HepG2 (cell line): ENCODE data around the gene TTC23L. TPM values are rescaled to one million over a fixed set of nuclear protein-coding genes. Genes with fewer than 3 reads are reported as not detected.

Experiments used
- ATAC-seq: fragments of 200-7000 bp; cut with Tn5 transposase; 3 replicates; pipeline ENCODE4 v1.9.1; 2020; ENCODE audit warnings: mild to moderate bottlenecking, moderate library complexity
- BruUV-seq: library from RNA; stranded (reverse); fragments of 400-500 nt; replicated peaks from 2 replicates; lab custom pipeline; 2021; lab: Mats Ljungman, UMichigan
- CTCF ChIA-PET: fragments of 300-600 bp; formaldehyde crosslinking; extraction: SDS; loops from one replicate; lab custom pipeline; 2021; ENCODE audit warnings: low total read pairs, inconsistent platforms, low intra/inter-chr PET ratio; lab: Yijun Ruan, JAX
- POLR2A ChIA-PET: fragments of 350-600 bp; sonication (Branson Sonifier 250); formaldehyde crosslinking; loops from one replicate; lab custom pipeline; 2020; ENCODE audit warnings: antibody characterized with exemption, inconsistent platforms; lab: Yijun Ruan, JAX
- DNase-seq: peaks from one replicate; pipeline ENCODE4 v3.0.0-alpha.2; 2015; ENCODE audit warnings: low spot score
- FAIRE-seq: peaks from 3 replicates; lab custom pipeline; 2011; peaks lifted over from hg19 to GRCh38; lab: Jason Lieb, UNC
- H2AFZ ChIP-seq: one replicate; pipeline ENCODE4 v1.6.1; 2011; ENCODE audit warnings: low read length, inconsistent platforms
- H3K27ac ChIP-seq: fragments of 300-600 bp; 3 replicates; pipeline ENCODE4 v1.8.0; 2011; ENCODE audit warnings: mixed run types, mild to moderate bottlenecking, mixed read lengths, low read length, inconsistent platforms; ENCODE audit not compliant: insufficient read depth; ENCODE audit errors: extremely low read length
- H3K27me3 ChIP-seq, 2 experiments: fragments of 200-600 bp in 1 of 2; 2 replicates in 1 of 2; 3 replicates in 1 of 2; pipeline versions ENCODE4 v1.6.0 to v1.8.0; 2011; ENCODE audit warnings: low read length in 2 of 2, mild to moderate bottlenecking in 2 of 2, moderate library complexity in 2 of 2, inconsistent platforms in 1 of 2; ENCODE audit not compliant: insufficient read depth in 2 of 2, control insufficient read depth in 1 of 2
- H3K36me3 ChIP-seq, 2 experiments: fragments of 200-600 bp in 1 of 2; replicated peaks in 1 of 2; 2 replicates in 1 of 2; 3 replicates in 1 of 2; pipeline versions ENCODE4 v1.5.1 to v1.8.0; 2011; ENCODE audit warnings: low read length in 2 of 2, inconsistent platforms in 1 of 2; ENCODE audit not compliant: insufficient read depth in 2 of 2, control insufficient read depth in 1 of 2
- H3K4me1 ChIP-seq: 2 replicates; pipeline ENCODE4 v1.5.1; 2012; ENCODE audit warnings: low read length, inconsistent platforms; ENCODE audit not compliant: insufficient read depth
- H3K4me2 ChIP-seq: 2 replicates; pipeline ENCODE4 v1.6.0; 2011; ENCODE audit warnings: low read depth, low read length, inconsistent platforms
- H3K4me3 ChIP-seq, 3 experiments: fragments of 200-600 bp in 1 of 3; sonication (generic), shearing (Covaris generic) in 1 of 3; replicated peaks in 1 of 3; 2 replicates each; pipeline ENCODE4 v1.5.1; 2011 to 2016; ENCODE audit warnings: low read length in 3 of 3, inconsistent platforms in 2 of 3, low read depth in 2 of 3, mild to moderate bottlenecking in 2 of 3, control low read depth in 1 of 3, mixed read lengths in 1 of 3; ENCODE audit not compliant: insufficient read depth in 1 of 3
- H3K79me2 ChIP-seq: one replicate; pipeline ENCODE4 v1.6.1; 2011; ENCODE audit warnings: low read length, inconsistent platforms; ENCODE audit not compliant: insufficient read depth
- H3K9ac ChIP-seq: 2 replicates; pipeline ENCODE4 v1.6.0; 2011; ENCODE audit warnings: mild to moderate bottlenecking, low read depth, low read length, inconsistent platforms; ENCODE audit not compliant: insufficient read depth
- H3K9me3 ChIP-seq: 2 replicates; pipeline ENCODE4 v1.5.1; 2012; ENCODE audit warnings: mild to moderate bottlenecking, low read length
- H4K20me1 ChIP-seq: 2 replicates; pipeline ENCODE4 v1.6.0; 2011; ENCODE audit warnings: inconsistent platforms, mild to moderate bottlenecking, low read length, moderate library complexity; ENCODE audit not compliant: insufficient read depth
- AGO1 ChIP-seq: fragments of 200-400 bp; formaldehyde crosslinking; IDR thresholded peaks from 2 replicates; pipeline ENCODE4 v1.6.1; 2017; ENCODE audit warnings: mild to moderate bottlenecking, low read depth, low read length, moderate library complexity; ENCODE audit not compliant: poor library complexity, severe bottlenecking
- GFI1 ChIP-seq: sonication (generic); formaldehyde crosslinking; IDR thresholded peaks from 2 replicates; pipeline ENCODE4 v1.5.0; 2020; ENCODE audit warnings: missing genetic modification reagents, mild to moderate bottlenecking, borderline replicate concordance
- GPBP1L1 ChIP-seq: sonication (generic); formaldehyde crosslinking; IDR thresholded peaks from 2 replicates; pipeline ENCODE4 v1.5.0; 2020; ENCODE audit warnings: mild to moderate bottlenecking, missing genetic modification reagents
- MXD1 ChIP-seq: sonication (generic); formaldehyde crosslinking; IDR thresholded peaks from 2 replicates; pipeline ENCODE4 v1.4.0; 2020; ENCODE audit warnings: mild to moderate bottlenecking, missing genetic modification reagents
- PHF8 ChIP-seq: sonication (generic); formaldehyde crosslinking; IDR thresholded peaks from 2 replicates; pipeline ENCODE4 v1.5.0; 2020; ENCODE audit warnings: missing genetic modification reagents
- RFXANK ChIP-seq: IDR thresholded peaks from 2 replicates; pipeline ENCODE4 v1.6.1; 2016
- SRF ChIP-seq: IDR thresholded peaks from 2 replicates; pipeline ENCODE4 v1.6.1; 2011; ENCODE audit warnings: mild to moderate bottlenecking, low read depth, low read length, moderate library complexity
- TSC22D2 ChIP-seq: sonication (generic); formaldehyde crosslinking; IDR thresholded peaks from 2 replicates; pipeline ENCODE4 v1.5.1; 2020; ENCODE audit warnings: missing genetic modification reagents, mild to moderate bottlenecking, borderline replicate concordance
- XRCC5 ChIP-seq: fragments of 200-400 bp; formaldehyde crosslinking; optimal IDR thresholded peaks from 2 replicates; pipeline ENCODE3; 2017; ENCODE audit warnings: mild to moderate bottlenecking, low read length
- ZBTB7B ChIP-seq: sonication (generic); formaldehyde crosslinking; IDR thresholded peaks from 2 replicates; pipeline ENCODE4 v1.4.0; 2020; ENCODE audit warnings: missing genetic modification reagents
- ZNF512 ChIP-seq: sonication (generic); formaldehyde crosslinking; IDR thresholded peaks from 2 replicates; pipeline ENCODE4 v1.4.0; 2020; ENCODE audit warnings: mild to moderate bottlenecking, missing genetic modification reagents
- ZNF552 ChIP-seq: sonication (generic); formaldehyde crosslinking; IDR thresholded peaks from 2 replicates; pipeline ENCODE4 v1.9.0; 2022; ENCODE audit warnings: missing genetic modification reagents, mild to moderate bottlenecking, borderline replicate concordance
- ZNF605 ChIP-seq: sonication (generic); formaldehyde crosslinking; IDR thresholded peaks from 2 replicates; pipeline ENCODE4 v1.8.0; 2022; ENCODE audit warnings: mild to moderate bottlenecking, missing genetic modification reagents
- ZNF609 ChIP-seq: sonication (generic); formaldehyde crosslinking; IDR thresholded peaks from 2 replicates; pipeline ENCODE4 v1.4.0; 2020; ENCODE audit warnings: mild to moderate bottlenecking, missing genetic modification reagents, borderline replicate concordance
- in situ Hi-C: cut with HindIII; loops from 2 replicates; pipeline ENCODE4 v1.10.0; 2017; ENCODE audit warnings: low pct_unique_long_range_greater_than_20kb; ENCODE audit not compliant: extremely low pct_ligation_motif_present
- intact Hi-C: fragments of 100-400 bp; cut with micrococcal nuclease; formaldehyde crosslinking; loops from one replicate; pipeline ENCODE4 v1.10.0; 2022; ENCODE audit not compliant: unreplicated experiment
- polyA plus RNA-seq, 8 experiments: library from polyadenylated mRNA; depleted of rRNA in 3 of 8; stranded (reverse) in 7 of 8; unstranded in 1 of 8; fragments of >200 nt; fragmentation: Illumina TruSeq in 4 of 8; extraction: Trizol in 4 of 8; gene quantifications; 2 replicates each; pipeline versions ENCODE4 v1.2.1 to v1.2.3, GENCODE V29; 2011 to 2016; ENCODE audit warnings: low read depth in 4 of 8, missing spikeins in 1 of 8, mixed read lengths in 1 of 8; ENCODE audit not compliant: insufficient read depth in 1 of 8
- total RNA-seq, 5 experiments: library from RNA; depleted of rRNA; stranded (reverse); fragments of >200 nt; fragmentation: Illumina TruSeq; extraction: Trizol; gene quantifications; 2 replicates each; pipeline ENCODE4 v1.2.3, GENCODE V29; 2016; ENCODE audit warnings: low read depth in 1 of 5

Gene TTC23L
- total and polyA plus RNA-seq, 2 of the 13 experiments (the other 11 are each of a cell fraction or from before 2014, with no cell fraction given): 0.37 to 1.4 TPM

GRCh38 chr5:34881246-34881645 is 42.3 kb downstream of the TTC23L start:
- H3K4me3 ChIP-seq: no peak overlapping the region
- no peak for ATAC-seq
- FAIRE-seq: no peak
- H4K20me1 ChIP-seq: no peaks in the 10 kb centered on the region
- ChIA-PET POLR2A (no interaction called here), CTCF (no interaction called here)
- in situ Hi-C loops (no loop called here), intact Hi-C loops (no loop called here)
- H3K4me1 ChIP-seq: no peaks in the 10 kb centered on the region
- H3K9me3 ChIP-seq: peaks cover 4% of the 10 kb centered on the region
- no peak overlapping the region for H2AFZ ChIP-seq
- H3K27ac ChIP-seq: no peak overlapping the region
- H3K79me2 ChIP-seq: no peaks in the 10 kb centered on the region
- no TSS peak for BruUV-seq
- no peak overlapping the region for H3K9ac ChIP-seq
- DNase-seq: no peak
- no peaks in the 10 kb centered on the region; a peak in 1 of 5 replicates for H3K27me3 ChIP-seq
- no peak for TF ChIP-seq TSC22D2 (CRISPR knock-in tag)
- TF ChIP-seq AGO1: no peak
- TF ChIP-seq SRF: no peak
- TF ChIP-seq ZNF609 (CRISPR knock-in tag): no peak
- TF ChIP-seq RFXANK: no peak
- TF ChIP-seq GPBP1L1 (CRISPR knock-in tag): no peak
- no peak for TF ChIP-seq PHF8
- no peak for TF ChIP-seq GFI1 (CRISPR knock-in tag)
- TF ChIP-seq XRCC5: no peak
- TF ChIP-seq MXD1: no peak
- no peak for TF ChIP-seq ZNF512
- TF ChIP-seq ZNF605 (CRISPR knock-in tag): no peak
- no peak for TF ChIP-seq ZBTB7B (CRISPR knock-in tag)
- no peak for TF ChIP-seq ZNF552 (CRISPR knock-in tag)
- H3K4me2 ChIP-seq: no peak overlapping the region
- no peaks in the 10 kb centered on the region for H3K36me3 ChIP-seq
